ENCODE results near the gene MRPS6. TPM values are rescaled to one million over a fixed set of nuclear protein-coding genes. Genes with fewer than 3 reads are reported as not detected.

The MRPS6 gene
- total and polyA plus RNA-seq, 10 of the 15 experiments (the other 5 are each of a cell fraction or from before 2014, with no cell fraction given), result 32.5 to 232 (median 90.3) TPM

DNA sequence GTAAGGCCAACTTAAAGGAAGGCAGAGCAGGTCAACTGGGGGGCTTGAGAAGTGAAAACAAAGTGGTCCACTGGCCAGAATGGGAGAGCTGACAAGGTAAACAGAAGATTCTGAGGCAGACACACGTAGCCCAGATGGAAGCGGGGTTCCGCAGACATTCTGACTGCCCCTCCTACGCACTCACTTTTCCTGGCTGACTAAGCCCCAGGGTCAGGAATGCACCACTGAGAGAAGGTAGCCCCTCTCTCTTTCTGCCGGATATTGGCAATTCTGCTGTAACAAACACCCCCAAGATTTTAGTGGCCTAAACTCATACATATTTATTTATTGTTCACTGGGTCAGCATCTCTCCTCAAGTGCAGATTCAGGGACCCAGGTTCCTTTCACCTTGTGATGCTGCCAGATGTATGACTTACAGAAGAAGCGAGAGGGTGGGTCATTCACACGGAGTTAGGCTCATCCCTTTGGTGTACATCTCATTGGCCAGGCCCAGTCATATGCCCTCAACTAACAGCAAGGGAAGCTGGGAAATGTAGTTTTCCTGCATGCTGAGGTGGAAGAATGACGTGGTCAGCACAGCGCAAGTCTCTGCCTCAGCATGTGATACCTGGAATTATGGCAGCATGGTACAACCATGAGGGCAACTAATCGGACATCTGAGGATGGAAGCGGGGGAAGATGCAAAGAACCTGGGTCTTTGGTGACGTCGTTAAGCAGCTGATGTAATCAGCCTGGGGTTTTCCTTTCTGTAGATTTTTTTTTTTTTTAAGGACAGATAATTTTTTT, 43.4 kb upstream of the MRPS6 start (continued):
- TF ChIP-seq ETV6 (conservative IDR thresholded peaks at IDR 0.05 in 1 of 2, IDR thresholded peaks at IDR 0.05 in 1 of 2; ENCODE audit: borderline replicate concordance in 1 of 2, low read depth in 1 of 2) (no peak), TCF3 (IDR thresholded peaks at IDR 0.05; ENCODE audit: borderline replicate concordance, insufficient read depth, low read depth, low read length) (no peak), POU2F2 (IDR thresholded peaks at IDR 0.05; ENCODE audit: borderline replicate concordance, low read depth, low read length) (peak; percentile 36; the same call in 1 of the 3 replicates), SP1 (IDR thresholded peaks at IDR 0.05; ENCODE audit: low read depth, low read length) (peak; percentile 68), POLR2A (IDR thresholded peaks at IDR 0.05; ENCODE audit: low read depth, low read length) (no peak), ZNF384 (IDR thresholded peaks at IDR 0.05; ENCODE audit: borderline replicate concordance, low read depth, low read length) (peak; percentile 81), RAD51 (IDR thresholded peaks at IDR 0.05) (peak; percentile 94), SMAD5 (IDR thresholded peaks at IDR 0.05; ENCODE audit: low read depth) (no peak), NFIC (IDR thresholded peaks at IDR 0.05; ENCODE audit: low read depth, low read length) (no peak), ZBED1 (IDR thresholded peaks at IDR 0.05; ENCODE audit: borderline replicate concordance) (no peak), SPI1 (IDR thresholded peaks at IDR 0.05; ENCODE audit: borderline replicate concordance, insufficient read depth, low read depth, low read length) (no peak), MYC (IDR thresholded peaks at IDR 0.05; ENCODE audit: insufficient read depth, insufficient read length, insufficient replicate concordance, low read length, severe bottlenecking) (no peak), EZH2 (IDR thresholded peaks at IDR 0.05; ENCODE audit: borderline replicate concordance, control insufficient read depth, low read depth, low read length) (no peak), SMAD1 (IDR thresholded peaks at IDR 0.05; ENCODE audit: low read depth, partially characterized antibody) (no peak), TBL1XR1 (IDR thresholded peaks at IDR 0.05; ENCODE audit: low read depth, low read length) (no peak), BCL11A (IDR thresholded peaks at IDR 0.05; ENCODE audit: low read depth, low read length) (no peak), MEF2B (IDR thresholded peaks at IDR 0.05; ENCODE audit: partially characterized antibody, poor library complexity, severe bottlenecking) (no peak)
- TF ChIP-seq, protein P1, sequence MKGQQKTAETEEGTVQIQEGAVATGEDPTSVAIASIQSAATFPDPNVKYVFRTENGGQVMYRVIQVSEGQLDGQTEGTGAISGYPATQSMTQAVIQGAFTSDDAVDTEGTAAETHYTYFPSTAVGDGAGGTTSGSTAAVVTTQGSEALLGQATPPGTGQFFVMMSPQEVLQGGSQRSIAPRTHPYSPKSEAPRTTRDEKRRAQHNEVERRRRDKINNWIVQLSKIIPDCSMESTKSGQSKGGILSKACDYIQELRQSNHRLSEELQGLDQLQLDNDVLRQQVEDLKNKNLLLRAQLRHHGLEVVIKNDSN (IDR thresholded peaks at IDR 0.05; ENCODE audit: borderline replicate concordance, extremely low read length, insufficient read depth, low read depth, low read length), result peak; percentile 96
- TF ChIP-seq, protein P2, sequence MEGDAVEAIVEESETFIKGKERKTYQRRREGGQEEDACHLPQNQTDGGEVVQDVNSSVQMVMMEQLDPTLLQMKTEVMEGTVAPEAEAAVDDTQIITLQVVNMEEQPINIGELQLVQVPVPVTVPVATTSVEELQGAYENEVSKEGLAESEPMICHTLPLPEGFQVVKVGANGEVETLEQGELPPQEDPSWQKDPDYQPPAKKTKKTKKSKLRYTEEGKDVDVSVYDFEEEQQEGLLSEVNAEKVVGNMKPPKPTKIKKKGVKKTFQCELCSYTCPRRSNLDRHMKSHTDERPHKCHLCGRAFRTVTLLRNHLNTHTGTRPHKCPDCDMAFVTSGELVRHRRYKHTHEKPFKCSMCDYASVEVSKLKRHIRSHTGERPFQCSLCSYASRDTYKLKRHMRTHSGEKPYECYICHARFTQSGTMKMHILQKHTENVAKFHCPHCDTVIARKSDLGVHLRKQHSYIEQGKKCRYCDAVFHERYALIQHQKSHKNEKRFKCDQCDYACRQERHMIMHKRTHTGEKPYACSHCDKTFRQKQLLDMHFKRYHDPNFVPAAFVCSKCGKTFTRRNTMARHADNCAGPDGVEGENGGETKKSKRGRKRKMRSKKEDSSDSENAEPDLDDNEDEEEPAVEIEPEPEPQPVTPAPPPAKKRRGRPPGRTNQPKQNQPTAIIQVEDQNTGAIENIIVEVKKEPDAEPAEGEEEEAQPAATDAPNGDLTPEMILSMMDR (IDR thresholded peaks at IDR 0.05 in 2 of 3, conservative IDR thresholded peaks at IDR 0.05 in 1 of 3; ENCODE audit: control insufficient read depth in 2 of 3, extremely low read depth in 1 of 3, insufficient read depth in 1 of 3, low read depth in 3 of 3, low read length in 3 of 3), result no peak
- TF ChIP-seq, protein P3, sequence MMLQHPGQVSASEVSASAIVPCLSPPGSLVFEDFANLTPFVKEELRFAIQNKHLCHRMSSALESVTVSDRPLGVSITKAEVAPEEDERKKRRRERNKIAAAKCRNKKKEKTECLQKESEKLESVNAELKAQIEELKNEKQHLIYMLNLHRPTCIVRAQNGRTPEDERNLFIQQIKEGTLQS (IDR thresholded peaks at IDR 0.05; ENCODE audit: borderline replicate concordance, extremely low read depth, low read depth, low read length), result peak; percentile 91
- TF ChIP-seq, protein P4, sequence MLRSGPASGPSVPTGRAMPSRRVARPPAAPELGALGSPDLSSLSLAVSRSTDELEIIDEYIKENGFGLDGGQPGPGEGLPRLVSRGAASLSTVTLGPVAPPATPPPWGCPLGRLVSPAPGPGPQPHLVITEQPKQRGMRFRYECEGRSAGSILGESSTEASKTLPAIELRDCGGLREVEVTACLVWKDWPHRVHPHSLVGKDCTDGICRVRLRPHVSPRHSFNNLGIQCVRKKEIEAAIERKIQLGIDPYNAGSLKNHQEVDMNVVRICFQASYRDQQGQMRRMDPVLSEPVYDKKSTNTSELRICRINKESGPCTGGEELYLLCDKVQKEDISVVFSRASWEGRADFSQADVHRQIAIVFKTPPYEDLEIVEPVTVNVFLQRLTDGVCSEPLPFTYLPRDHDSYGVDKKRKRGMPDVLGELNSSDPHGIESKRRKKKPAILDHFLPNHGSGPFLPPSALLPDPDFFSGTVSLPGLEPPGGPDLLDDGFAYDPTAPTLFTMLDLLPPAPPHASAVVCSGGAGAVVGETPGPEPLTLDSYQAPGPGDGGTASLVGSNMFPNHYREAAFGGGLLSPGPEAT (IDR thresholded peaks at IDR 0.05; ENCODE audit: low read depth), result peak; percentile 59; the same call in 1 of the 2 replicates
- TF ChIP-seq, protein P5, sequence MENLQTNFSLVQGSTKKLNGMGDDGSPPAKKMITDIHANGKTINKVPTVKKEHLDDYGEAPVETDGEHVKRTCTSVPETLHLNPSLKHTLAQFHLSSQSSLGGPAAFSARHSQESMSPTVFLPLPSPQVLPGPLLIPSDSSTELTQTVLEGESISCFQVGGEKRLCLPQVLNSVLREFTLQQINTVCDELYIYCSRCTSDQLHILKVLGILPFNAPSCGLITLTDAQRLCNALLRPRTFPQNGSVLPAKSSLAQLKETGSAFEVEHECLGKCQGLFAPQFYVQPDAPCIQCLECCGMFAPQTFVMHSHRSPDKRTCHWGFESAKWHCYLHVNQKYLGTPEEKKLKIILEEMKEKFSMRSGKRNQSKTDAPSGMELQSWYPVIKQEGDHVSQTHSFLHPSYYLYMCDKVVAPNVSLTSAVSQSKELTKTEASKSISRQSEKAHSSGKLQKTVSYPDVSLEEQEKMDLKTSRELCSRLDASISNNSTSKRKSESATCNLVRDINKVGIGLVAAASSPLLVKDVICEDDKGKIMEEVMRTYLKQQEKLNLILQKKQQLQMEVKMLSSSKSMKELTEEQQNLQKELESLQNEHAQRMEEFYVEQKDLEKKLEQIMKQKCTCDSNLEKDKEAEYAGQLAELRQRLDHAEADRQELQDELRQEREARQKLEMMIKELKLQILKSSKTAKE (IDR thresholded peaks at IDR 0.05; ENCODE audit: low read depth, poor library complexity, severe bottlenecking), result no peak

Data from GM12878 (cell line).